Spleen (tissue), 11 donors: ENCODE measurements around the gene LSS. TPM values are rescaled to one million over a fixed set of nuclear protein-coding genes. Genes with fewer than 3 reads are reported as not detected.

ENCODE experiments used
- DNase-seq: peaks from one replicate; pipeline ENCODE4 v3.0.0-alpha.2; 2020
- H3K27ac ChIP-seq, 8 donors: fragments of 200-600 bp; sonication (generic) in 7 of 8; 1 replicate in 4 of 8; 2 replicates in 4 of 8; pipeline versions ENCODE4 v1.5.0 to v1.8.0; 2016 to 2021; ENCODE audit warnings: inconsistent platforms in 4 of 8, mild to moderate bottlenecking in 4 of 8, moderate library complexity in 1 of 8
- H3K27me3 ChIP-seq, 7 donors: fragments of 200-600 bp; sonication (generic) in 6 of 7; replicated peaks in 1 of 7; 1 replicate in 4 of 7; 2 replicates in 3 of 7; pipeline versions ENCODE4 v1.5.0 to v1.8.0; 2016 to 2021; ENCODE audit warnings: inconsistent platforms in 3 of 7, mild to moderate bottlenecking in 1 of 7
- H3K36me3 ChIP-seq, 6 donors: fragments of 200-600 bp; sonication (generic) in 5 of 6; 1 replicate in 4 of 6; 2 replicates in 2 of 6; pipeline versions ENCODE4 v1.5.0 to v1.8.0; 2016 to 2021; ENCODE audit warnings: inconsistent platforms in 2 of 6
- H3K4me1 ChIP-seq, 6 donors: fragments of 200-600 bp; sonication (generic) in 5 of 6; 1 replicate in 3 of 6; 2 replicates in 3 of 6; pipeline versions ENCODE4 v1.5.0 to v1.8.0; 2016 to 2021; ENCODE audit warnings: inconsistent platforms in 3 of 6
- H3K4me3 ChIP-seq, 8 donors: fragments of 200-600 bp; sonication (generic) in 7 of 8; 1 replicate in 4 of 8; 2 replicates in 4 of 8; pipeline versions ENCODE4 v1.5.0 to v1.8.0; 2016 to 2021; ENCODE audit warnings: inconsistent platforms in 4 of 8, mild to moderate bottlenecking in 4 of 8, moderate library complexity in 2 of 8
- H3K9me3 ChIP-seq, 8 donors: fragments of 200-600 bp; sonication (generic) in 7 of 8; 1 replicate in 4 of 8; 2 replicates in 4 of 8; pipeline versions ENCODE4 v1.5.0 to v1.8.0; 2016 to 2021; ENCODE audit warnings: inconsistent platforms in 4 of 8
- CTCF ChIP-seq, 11 experiments: fragments of 200-600 bp in 7 of 11; fragments of 450-650 bp in 4 of 11; sonication (generic) in 4 of 11; IDR thresholded peaks in 8 of 11; conservative IDR thresholded peaks in 3 of 11; 1 replicate in 7 of 11; 2 replicates in 4 of 11; pipeline versions ENCODE4 v1.4.0 to v1.8.0; 2016 to 2021; ENCODE audit warnings: antibody characterized with exemption in 11 of 11, inconsistent platforms in 4 of 11, mild to moderate bottlenecking in 1 of 11
- POLR2A ChIP-seq, 3 donors: fragments of 450-650 bp; IDR thresholded peaks; one replicate each; pipeline ENCODE4 v1.5.1; 2017; ENCODE audit warnings: antibody characterized with exemption in 3 of 3, mild to moderate bottlenecking in 1 of 3
- POLR2AphosphoS5 ChIP-seq, 3 donors: sonication (generic); formaldehyde crosslinking; IDR thresholded peaks; one replicate each; pipeline ENCODE4 v1.5.1; 2017; ENCODE audit warnings: antibody characterized with exemption in 3 of 3
- WGBS, 5 donors: extraction: QIAGEN DNeasy Blood & Tissue Kit in 3 of 5; methylation state at CpG; one replicate each; pipeline versions ENCODE4 v1.1.5 to v1.1.7; 2013 to 2018; 5-methylcytosine and 5-hydroxymethylcytosine counted together
- intact Hi-C: fragments of 100-400 bp; cut with DNase I; formaldehyde crosslinking; loops from one replicate; pipeline ENCODE4 v1.15.0; 2023; ENCODE audit warnings: low total_unique reads
- polyA plus RNA-seq, 3 donors: library from polyadenylated mRNA; stranded (reverse); fragments of 200-250 nt; gene quantifications; one replicate each; pipeline ENCODE4 v1.2.1, GENCODE V29; 2013
- total RNA-seq, 7 donors: library from RNA; depleted of rRNA in 3 of 7; stranded (reverse); fragments of >200 nt in 3 of 7; fragmentation: NEBNext Ultra II Directional in 4 of 7; extraction: Animal tissue kit (Norgen Biotek cat#: 25700) in 4 of 7; gene quantifications; one replicate each; pipeline versions ENCODE4 v1.1.0 to v1.2.1, GENCODE V29; 2016 to 2021
- donor health status: healthy with polysubstance abuse.
- donor health status: DM: no; HTN: no; CAD: no; lungs with moderate emphysema.
- donor health status: DM: no; HTN: no; CAD: no.
- donor health status: Bipolar disorder and iron deficiency.
- donor health status: healthy.
- donor health status: DM: no; HTN: no; CAD: no.
- donor health status: DM: yes; HTN: yes; CAD: no.

The LSS gene
- total and polyA plus RNA-seq, 10 donors = 6.3 to 31.2 (median 24.5) TPM

- TF ChIP-seq CTCF (IDR thresholded peaks at IDR 0.05 in 8 of 11, conservative IDR thresholded peaks at IDR 0.05 in 3 of 11) (no peak), POLR2A (IDR thresholded peaks at IDR 0.05) (no peak), POLR2AphosphoS5 (IDR thresholded peaks at IDR 0.05) (no peak)
- Histone ChIP-seq H3K27ac (no peak overlapping the region), H3K4me3 (no peak overlapping the region), H3K27me3 (peaks cover 0 to 22% (median 7%) of the 10 kb centered on the region in 7 donors), H3K9me3 (no peaks in the 10 kb centered on the region), H3K36me3 (peaks cover 0 to 17% (median 0%) of the 10 kb centered on the region in 6 donors), H3K4me1 (peaks cover 0 to 16% (median 8%) of the 10 kb centered on the region in 6 donors)
- 84 to 90% (median 86%) methylated on average over 10 of the region's 10 CpGs for WGBS, 5 donors
- intact Hi-C loops = no loop called here
- DNase-seq = no peak
These were observed 71.9 kb downstream of the LSS start for GRCh38 chr21:46156678-46157077.

GRCh38 chr21:46156378-46156645 lies 72.3 kb downstream of the LSS start:
- TF ChIP-seq CTCF (IDR thresholded peaks at IDR 0.05 in 8 of 11, conservative IDR thresholded peaks at IDR 0.05 in 3 of 11) (no peak), POLR2AphosphoS5 (IDR thresholded peaks at IDR 0.05) (no peak), POLR2A (IDR thresholded peaks at IDR 0.05) (no peak)
- Histone ChIP-seq H3K4me3 (no peak overlapping the region), H3K4me1 (peaks cover 0 to 12% (median 8%) of the 10 kb centered on the region in 6 donors), H3K27ac (no peak overlapping the region), H3K27me3 (peaks cover 0 to 22% (median 4%) of the 10 kb centered on the region in 7 donors), H3K9me3 (no peaks in the 10 kb centered on the region), H3K36me3 (peaks cover 0 to 13% (median 0%) of the 10 kb centered on the region in 6 donors)
- 85 to 91% (median 86%) methylated on average over 7 of the region's 7 CpGs for WGBS, 5 donors
- no peak for DNase-seq
- intact Hi-C loops = no loop called here

GRCh38 chr21:46155514-46156377 lies 72.8 kb downstream of the LSS start, which contains the start of gene FTCD:
TSS of gene FTCD (minus strand) at chr21:46155579. CDS start at chr21:46155523, 56 bp downstream.
- Histone ChIP-seq H3K27ac (no peak within 1 kb of the TSS), H3K4me1 (peaks cover 0 to 12% (median 6%) of the 10 kb centered on the region in 6 donors), H3K4me3 (no peak within 1 kb of the TSS), H3K27me3 (peaks cover 0 to 21% (median 0%) of the 10 kb centered on the region in 7 donors), H3K36me3 (peaks cover 0 to 9% (median 0%) of the 10 kb centered on the region in 6 donors), H3K9me3 (no peaks in the 10 kb centered on the region)
- intact Hi-C loops = no loop called here
- no peak for DNase-seq
- TF ChIP-seq POLR2A (IDR thresholded peaks at IDR 0.05) = no peak
- 85 to 93% (median 92%) methylated on average over 22 to 34 of the region's 34 CpGs for WGBS, 5 donors

- no peak overlapping the region for H3K4me3 ChIP-seq
- no peaks in the 10 kb centered on the region for H3K9me3 ChIP-seq
- no peak for DNase-seq
- WGBS, 5 donors = 84 to 92% (median 88%) methylated on average over 6 to 16 of the region's 16 CpGs
- TF ChIP-seq POLR2A (IDR thresholded peaks at IDR 0.05) = no peak
- no peak for TF ChIP-seq CTCF (IDR thresholded peaks at IDR 0.05 in 8 of 11, conservative IDR thresholded peaks at IDR 0.05 in 3 of 11)
- no peak for TF ChIP-seq POLR2AphosphoS5 (IDR thresholded peaks at IDR 0.05)
- peaks cover 0 to 12% (median 6%) of the 10 kb centered on the region in 6 donors for H3K4me1 ChIP-seq
- H3K36me3 ChIP-seq = peaks cover 0 to 4% (median 0%) of the 10 kb centered on the region in 6 donors
- H3K27me3 ChIP-seq = peaks cover 0 to 21% (median 0%) of the 10 kb centered on the region in 7 donors
- H3K27ac ChIP-seq = no peak overlapping the region
- intact Hi-C loops = no loop called here
These were observed 73.5 kb downstream of the LSS start for GRCh38 chr21:46154955-46155513.
